ENCODE results near the gene NPFFR1.

DNA sequence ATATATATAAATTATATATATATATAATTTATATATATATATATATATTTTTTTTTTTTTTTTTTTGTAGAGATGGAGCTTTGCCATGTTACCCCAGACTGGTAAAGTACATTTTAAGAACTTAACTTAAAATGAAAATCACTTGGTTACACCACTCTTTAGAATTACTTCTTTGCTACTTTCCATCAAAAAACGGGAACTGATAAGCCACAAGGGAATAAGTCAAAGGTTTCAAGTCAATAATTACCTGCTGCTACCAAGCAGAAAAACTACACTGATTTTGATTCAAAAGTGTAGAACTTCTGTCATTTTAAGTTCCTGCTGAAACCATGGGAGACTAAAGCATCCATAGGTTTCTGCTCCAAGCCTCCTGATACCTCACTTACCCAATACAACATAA lies 62.8 kb downstream of the NPFFR1 start:
- TF ChIP-seq, protein P1, sequence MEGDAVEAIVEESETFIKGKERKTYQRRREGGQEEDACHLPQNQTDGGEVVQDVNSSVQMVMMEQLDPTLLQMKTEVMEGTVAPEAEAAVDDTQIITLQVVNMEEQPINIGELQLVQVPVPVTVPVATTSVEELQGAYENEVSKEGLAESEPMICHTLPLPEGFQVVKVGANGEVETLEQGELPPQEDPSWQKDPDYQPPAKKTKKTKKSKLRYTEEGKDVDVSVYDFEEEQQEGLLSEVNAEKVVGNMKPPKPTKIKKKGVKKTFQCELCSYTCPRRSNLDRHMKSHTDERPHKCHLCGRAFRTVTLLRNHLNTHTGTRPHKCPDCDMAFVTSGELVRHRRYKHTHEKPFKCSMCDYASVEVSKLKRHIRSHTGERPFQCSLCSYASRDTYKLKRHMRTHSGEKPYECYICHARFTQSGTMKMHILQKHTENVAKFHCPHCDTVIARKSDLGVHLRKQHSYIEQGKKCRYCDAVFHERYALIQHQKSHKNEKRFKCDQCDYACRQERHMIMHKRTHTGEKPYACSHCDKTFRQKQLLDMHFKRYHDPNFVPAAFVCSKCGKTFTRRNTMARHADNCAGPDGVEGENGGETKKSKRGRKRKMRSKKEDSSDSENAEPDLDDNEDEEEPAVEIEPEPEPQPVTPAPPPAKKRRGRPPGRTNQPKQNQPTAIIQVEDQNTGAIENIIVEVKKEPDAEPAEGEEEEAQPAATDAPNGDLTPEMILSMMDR (conservative IDR thresholded peaks at IDR 0.05), result no peak
- TF ChIP-seq ZFX (IDR thresholded peaks at IDR 0.05), result no peak

Data from C4-2B (cell line).